ENCODE results near the gene LMNB1. TPM values are rescaled to one million over a fixed set of nuclear protein-coding genes. Genes with fewer than 3 reads are reported as not detected.
A peak's percentile ranks its signal among the peaks of the same experiment; 100 is the strongest.
"Not testable (repeated sequence)": the region's sequence is repeated elsewhere in the genome, so short reads cannot be mapped to it uniquely, and the experiment has no call there.

LMNB1 gene
- total RNA-seq, 1 experiment from 2014 or later = 220 TPM

DNA sequence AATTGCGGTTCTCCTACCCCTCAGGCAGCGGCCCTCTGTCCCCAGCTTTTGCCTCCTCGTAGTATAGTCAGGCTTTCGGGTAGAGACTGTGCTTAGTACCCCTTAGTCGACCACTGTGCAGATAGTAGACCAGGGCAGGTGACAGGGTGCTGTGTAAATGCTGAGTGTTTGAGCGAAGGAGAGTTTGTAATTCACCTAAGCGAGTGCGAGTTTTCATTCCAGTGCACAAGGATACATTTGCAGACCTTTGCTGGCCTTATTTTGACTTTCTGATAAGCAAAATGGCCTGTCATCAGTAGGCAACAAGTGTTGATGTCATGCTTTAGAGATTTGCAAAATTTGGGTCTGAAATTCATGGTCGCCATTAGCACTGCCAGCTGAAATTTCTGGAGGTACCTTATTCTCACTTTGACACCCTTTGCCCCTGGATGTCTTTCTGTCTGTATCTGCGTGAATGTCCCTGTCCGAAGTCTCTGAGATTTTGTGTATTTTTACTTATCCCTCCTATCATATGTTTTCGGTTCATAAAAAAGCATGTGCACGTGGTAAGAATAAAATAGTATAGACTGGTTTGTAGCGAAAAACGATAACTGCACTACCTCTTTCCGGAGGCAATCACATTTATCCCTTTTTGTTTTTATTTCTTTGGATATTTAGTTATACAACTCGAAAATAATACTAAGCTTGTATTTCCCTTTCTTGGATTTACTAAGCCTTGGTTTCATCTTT, 1.9 kb downstream of the LMNB1 start (continued):
- TF ChIP-seq ZBTB43 (CRISPR knock-in tag; IDR thresholded peaks at IDR 0.05) = no peak
- TF ChIP-seq CREM (CRISPR knock-in tag; IDR thresholded peaks at IDR 0.05) = no peak
- no peak for TF ChIP-seq ZNF219 (CRISPR knock-in tag; IDR thresholded peaks at IDR 0.05; ENCODE audit: borderline replicate concordance)

DNA sequence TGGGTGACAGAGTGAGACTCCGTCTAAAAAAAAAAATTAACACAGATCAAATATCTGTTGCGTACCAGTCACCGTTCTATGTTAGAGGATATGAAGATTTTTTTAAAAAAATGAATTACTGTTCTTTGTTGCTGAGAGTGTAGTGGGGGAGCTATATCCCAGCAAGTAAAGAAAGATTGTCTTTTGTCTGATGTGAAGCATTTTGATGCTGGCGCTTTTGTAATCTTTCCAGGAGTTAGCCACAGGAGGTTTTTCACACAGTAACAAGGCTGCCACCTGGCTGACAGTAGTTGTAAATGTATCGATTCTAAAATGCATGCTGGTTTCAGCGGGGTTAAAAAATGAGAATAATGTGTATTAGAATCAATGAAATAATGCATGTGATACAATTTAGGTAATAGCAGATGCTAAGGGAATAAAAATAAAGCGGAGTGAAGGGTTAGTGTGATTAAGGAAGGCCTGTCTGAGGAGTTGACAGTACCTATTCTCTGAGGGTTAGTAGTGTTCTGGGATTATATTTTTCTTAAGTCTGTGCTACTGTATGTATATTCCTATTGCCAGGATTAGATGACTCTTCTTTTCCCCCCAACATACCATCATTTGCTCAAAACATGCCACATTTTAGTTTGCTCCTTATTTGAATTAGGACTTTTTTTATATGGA, 3.4 kb downstream of the LMNB1 start:
- Mint-ChIP-seq H3K4me3 (peak overlapping the region; percentile 93), H3K27me3 (ENCODE audit: low read depth) (no peaks in the 10 kb centered on the region), H3K27ac (peak overlapping the region; percentile 90), H3K36me3 (peaks cover 17% of the 10 kb centered on the region), H3K4me1 (peaks cover 28% of the 10 kb centered on the region), H3K9me3 (no peaks in the 10 kb centered on the region)
- no peak for ATAC-seq
- TF ChIP-seq ZNF671 (CRISPR knock-in tag; IDR thresholded peaks at IDR 0.05) = no peak
- TF ChIP-seq, protein P1, sequence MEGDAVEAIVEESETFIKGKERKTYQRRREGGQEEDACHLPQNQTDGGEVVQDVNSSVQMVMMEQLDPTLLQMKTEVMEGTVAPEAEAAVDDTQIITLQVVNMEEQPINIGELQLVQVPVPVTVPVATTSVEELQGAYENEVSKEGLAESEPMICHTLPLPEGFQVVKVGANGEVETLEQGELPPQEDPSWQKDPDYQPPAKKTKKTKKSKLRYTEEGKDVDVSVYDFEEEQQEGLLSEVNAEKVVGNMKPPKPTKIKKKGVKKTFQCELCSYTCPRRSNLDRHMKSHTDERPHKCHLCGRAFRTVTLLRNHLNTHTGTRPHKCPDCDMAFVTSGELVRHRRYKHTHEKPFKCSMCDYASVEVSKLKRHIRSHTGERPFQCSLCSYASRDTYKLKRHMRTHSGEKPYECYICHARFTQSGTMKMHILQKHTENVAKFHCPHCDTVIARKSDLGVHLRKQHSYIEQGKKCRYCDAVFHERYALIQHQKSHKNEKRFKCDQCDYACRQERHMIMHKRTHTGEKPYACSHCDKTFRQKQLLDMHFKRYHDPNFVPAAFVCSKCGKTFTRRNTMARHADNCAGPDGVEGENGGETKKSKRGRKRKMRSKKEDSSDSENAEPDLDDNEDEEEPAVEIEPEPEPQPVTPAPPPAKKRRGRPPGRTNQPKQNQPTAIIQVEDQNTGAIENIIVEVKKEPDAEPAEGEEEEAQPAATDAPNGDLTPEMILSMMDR (IDR thresholded peaks at IDR 0.05) = peak; percentile 58
- peak; percentile 28 for DNase-seq (ENCODE audit: low spot score)
- POLR2A ChIA-PET = no interaction called here
- CTCF ChIA-PET = interaction anchor here (0.7 to 4.9 kb wide), 10 partner anchors 22 to 133 kb away, joined by 3 to 32 read pairs (median 4); no protein-coding TSS in a partner anchor

- ATAC-seq; H3K9me3 Mint-ChIP-seq; H3K36me3 Mint-ChIP-seq; CTCF ChIA-PET; DNase-seq (ENCODE audit: low spot score); H3K27me3 Mint-ChIP-seq (ENCODE audit: low read depth); H3K4me3 Mint-ChIP-seq: not testable (repeated sequence)
- POLR2A ChIA-PET = interaction anchor here (1.0 kb wide), 1 partner anchor 10 kb away, joined by 6 read pairs; no protein-coding TSS in a partner anchor
- H3K4me1 Mint-ChIP-seq = peaks cover 39% of the 10 kb centered on the region
- peak overlapping the region; percentile 73 for H3K27ac Mint-ChIP-seq
These were observed 11.5 kb downstream of the LMNB1 start for GRCh38 chr5:126788409-126788808.

- peak overlapping the region; percentile 22; the same call in 1 of the 2 replicates for H3K27ac Mint-ChIP-seq
- ATAC-seq (no peak), DNase-seq (ENCODE audit: low spot score) (no peak)
- ChIA-PET CTCF (no interaction called here), POLR2A (no interaction called here)
- peaks cover 42% of the 10 kb centered on the region for H3K4me1 Mint-ChIP-seq
- H3K36me3 Mint-ChIP-seq = peaks cover 7% of the 10 kb centered on the region
- no peak overlapping the region for H3K4me3 Mint-ChIP-seq
- TF ChIP-seq, protein P2, sequence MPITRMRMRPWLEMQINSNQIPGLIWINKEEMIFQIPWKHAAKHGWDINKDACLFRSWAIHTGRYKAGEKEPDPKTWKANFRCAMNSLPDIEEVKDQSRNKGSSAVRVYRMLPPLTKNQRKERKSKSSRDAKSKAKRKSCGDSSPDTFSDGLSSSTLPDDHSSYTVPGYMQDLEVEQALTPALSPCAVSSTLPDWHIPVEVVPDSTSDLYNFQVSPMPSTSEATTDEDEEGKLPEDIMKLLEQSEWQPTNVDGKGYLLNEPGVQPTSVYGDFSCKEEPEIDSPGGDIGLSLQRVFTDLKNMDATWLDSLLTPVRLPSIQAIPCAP (CRISPR knock-in tag; IDR thresholded peaks at IDR 0.05) = no peak
- no peak for TF ChIP-seq USF1 (CRISPR knock-in tag; IDR thresholded peaks at IDR 0.05)
- TF ChIP-seq ZNF423 (CRISPR knock-in tag; IDR thresholded peaks at IDR 0.05) = no peak
- peaks cover 3% of the 10 kb centered on the region; the same call in 1 of the 2 replicates for H3K9me3 Mint-ChIP-seq
- no peaks in the 10 kb centered on the region for H3K27me3 Mint-ChIP-seq (ENCODE audit: low read depth)
These were observed 16.2 kb downstream of the LMNB1 start for GRCh38 chr5:126793097-126793496.

DNA sequence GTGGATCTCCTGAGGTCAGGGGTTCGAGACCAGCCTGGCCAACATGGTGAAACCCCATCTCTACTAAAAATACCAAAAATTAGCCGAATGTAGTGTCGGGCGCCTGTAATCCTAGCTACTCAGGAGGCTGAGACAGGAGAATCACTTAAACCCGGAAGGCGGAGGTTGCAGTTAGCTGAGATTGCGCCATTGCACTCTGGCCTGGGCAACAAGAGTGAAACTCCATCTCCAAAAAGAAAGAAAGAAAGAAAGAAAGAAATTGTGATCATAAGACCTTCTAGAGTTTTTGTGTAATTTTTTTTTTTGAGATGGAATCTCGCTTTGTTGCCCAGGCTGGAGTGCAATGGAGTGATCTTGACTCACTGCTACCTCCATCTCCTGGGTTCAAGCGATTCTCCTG, 16.7 kb downstream of the LMNB1 start:
- DNase-seq (ENCODE audit: low spot score); H3K36me3 Mint-ChIP-seq; H3K4me3 Mint-ChIP-seq; CTCF ChIA-PET; ATAC-seq; H3K27me3 Mint-ChIP-seq (ENCODE audit: low read depth); H3K9me3 Mint-ChIP-seq; H3K27ac Mint-ChIP-seq; POLR2A ChIA-PET: not testable (repeated sequence)
- peaks cover 39% of the 10 kb centered on the region for H3K4me1 Mint-ChIP-seq

Measured in WTC11 (cell line).